GM12873 (cell line): ENCODE measurements around the gene AIF1L.

Experiments used
- CTCF ChIP-seq: IDR thresholded peaks from 2 replicates; pipeline ENCODE4 v1.5.1; 2012; ENCODE audit warnings: low read depth, mild to moderate bottlenecking, moderate library complexity, low read length, control low read depth; ENCODE audit not compliant: insufficient read depth; ENCODE audit errors: missing control alignments

AIF1L gene

DNA sequence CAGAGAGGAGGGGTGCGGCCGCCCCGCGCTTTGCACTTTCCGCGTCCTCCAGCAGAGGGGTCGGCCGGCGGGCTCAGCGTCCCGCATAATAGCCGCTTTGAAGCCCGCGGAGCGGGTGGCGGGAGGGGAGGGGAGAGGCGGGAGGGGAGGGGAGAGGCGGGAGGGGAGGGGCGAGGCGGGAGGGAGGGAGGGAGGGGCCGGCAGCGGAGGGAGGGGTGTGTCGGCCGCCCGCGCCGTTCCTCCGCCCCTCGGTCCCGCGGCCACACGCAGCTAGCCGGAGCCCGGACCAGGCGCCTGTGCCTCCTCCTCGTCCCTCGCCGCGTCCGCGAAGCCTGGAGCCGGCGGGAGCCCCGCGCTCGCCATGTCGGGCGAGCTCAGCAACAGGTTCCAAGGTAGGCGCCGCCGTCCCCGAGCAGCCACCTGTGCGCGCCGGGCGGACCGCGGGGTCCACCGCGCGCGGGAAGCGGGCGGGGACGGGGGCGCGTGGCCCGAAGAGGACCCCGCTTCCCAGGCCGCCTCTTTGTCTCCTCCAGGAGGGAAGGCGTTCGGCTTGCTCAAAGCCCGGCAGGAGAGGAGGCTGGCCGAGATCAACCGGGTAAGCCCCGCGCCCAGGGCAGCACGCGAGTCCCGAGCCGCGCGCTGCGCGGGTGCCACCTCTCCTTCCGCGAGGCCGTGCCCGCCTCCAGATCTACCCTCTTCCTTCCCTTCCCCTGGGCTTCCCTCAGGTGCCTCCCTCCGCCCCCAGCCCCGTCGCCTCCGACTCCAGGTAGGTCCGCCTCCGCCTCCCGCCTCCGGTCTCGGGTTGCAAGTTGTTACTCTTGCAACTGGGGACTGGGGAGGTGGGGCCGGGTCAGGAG is at the start of gene AIF1L:
TSS of gene AIF1L (plus strand) at position 263 of the 857 bp plus-strand sequence. CDS start at position 362, 99 bp downstream.
- TF ChIP-seq CTCF = no peak

GRCh38 chr9:131046581-131047202 is 49.6 kb upstream of the AIF1L start:
- TF ChIP-seq CTCF = peak; percentile 92

DNA sequence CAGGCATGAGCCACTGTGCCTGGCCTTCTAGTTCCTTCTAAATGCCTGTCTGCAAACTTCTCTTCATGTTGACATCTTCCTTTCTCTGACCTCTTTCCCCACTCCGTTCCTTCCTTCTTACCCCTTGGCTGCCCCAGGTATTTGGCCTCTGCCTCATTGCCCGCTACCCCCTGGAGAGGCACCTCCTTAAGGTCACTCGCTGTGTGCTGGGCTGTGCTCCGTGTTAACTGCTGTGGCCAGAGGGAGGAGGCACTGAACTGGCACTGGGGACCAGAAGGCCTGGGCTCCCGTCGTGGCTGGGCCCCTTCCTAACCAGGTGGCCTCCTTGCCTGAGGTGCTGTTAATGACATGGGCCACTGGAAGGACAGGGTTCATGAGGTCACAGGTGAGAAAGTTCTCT is 48.0 kb upstream of the AIF1L start:
- no peak for TF ChIP-seq CTCF

- no peak for TF ChIP-seq CTCF
Measured at GRCh38 chr9:131048820-131049219, 47.5 kb upstream of the AIF1L start.

- no peak for TF ChIP-seq CTCF
Measured at GRCh38 chr9:131049829-131050715, 46.3 kb upstream of the AIF1L start.

GRCh38 chr9:131050831-131051230 is 45.5 kb upstream of the AIF1L start:
- TF ChIP-seq CTCF = no peak
